HepG2 (cell line): Measurements from ENCODE around the gene NEK5. TPM values are rescaled to one million over a fixed set of nuclear protein-coding genes. Genes with fewer than 3 reads are reported as not detected.

Source experiments
- ATF2 ChIP-seq: sonication (generic); formaldehyde crosslinking; IDR thresholded peaks from 2 replicates; pipeline ENCODE4 v1.4.0; 2020; ENCODE audit warnings: missing genetic modification reagents
- FOXA1 ChIP-seq, 2 experiments: fragments of 450-650 bp in 1 of 2; sonication (generic) in 1 of 2; formaldehyde crosslinking in 1 of 2; IDR thresholded peaks; 2 replicates each; pipeline versions ENCODE4 v1.4.0 to v1.6.1; 2016 to 2020; ENCODE audit warnings: missing genetic modification reagents in 1 of 2
- FOXP4 ChIP-seq: sonication (generic); formaldehyde crosslinking; IDR thresholded peaks from 2 replicates; pipeline ENCODE4 v1.4.0; 2020; ENCODE audit warnings: missing genetic modification reagents
- GMEB2 ChIP-seq: IDR thresholded peaks from 2 replicates; pipeline ENCODE4 v1.6.1; 2016; ENCODE audit warnings: missing biosample characterization, missing genetic modification reagents, low read depth
- PAXIP1 ChIP-seq: sonication (generic); formaldehyde crosslinking; conservative IDR thresholded peaks from 2 replicates; pipeline ENCODE4 v1.4.0; 2020; ENCODE audit warnings: mild to moderate bottlenecking, missing genetic modification reagents, moderate library complexity
- SOX13 ChIP-seq, 3 experiments: fragments of 450-650 bp in 1 of 3; sonication (generic) in 1 of 3; formaldehyde crosslinking in 1 of 3; IDR thresholded peaks in 2 of 3; conservative IDR thresholded peaks in 1 of 3; 2 replicates each; pipeline versions ENCODE4 v1.5.0 to v1.6.1; 2016 to 2020; ENCODE audit warnings: antibody characterized with exemption in 1 of 3, mild to moderate bottlenecking in 1 of 3, missing compliant biosample characterization in 1 of 3, missing genetic modification reagents in 1 of 3, moderate library complexity in 1 of 3
- USF2 ChIP-seq, 2 experiments: sonication (generic) in 1 of 2; formaldehyde crosslinking in 1 of 2; IDR thresholded peaks; 2 replicates each; pipeline versions ENCODE4 v1.5.1 to v1.6.1; 2011 to 2020; ENCODE audit warnings: borderline replicate concordance in 1 of 2, low read depth in 1 of 2, low read length in 1 of 2, mild to moderate bottlenecking in 1 of 2, missing genetic modification reagents in 1 of 2, moderate library complexity in 1 of 2
- ZBTB39 ChIP-seq: sonication (generic); formaldehyde crosslinking; IDR thresholded peaks from 2 replicates; pipeline ENCODE4 v1.5.0; 2020; ENCODE audit warnings: missing genetic modification reagents
- ZNF12 ChIP-seq: sonication (generic); formaldehyde crosslinking; IDR thresholded peaks from 2 replicates; pipeline ENCODE4 v1.5.0; 2020; ENCODE audit warnings: missing genetic modification reagents
- ZNF34 ChIP-seq: sonication (generic); formaldehyde crosslinking; IDR thresholded peaks from 2 replicates; pipeline ENCODE4 v1.4.0; 2020; ENCODE audit warnings: mild to moderate bottlenecking, missing genetic modification reagents, borderline replicate concordance
- ZNF44 ChIP-seq: sonication (generic); formaldehyde crosslinking; IDR thresholded peaks from 2 replicates; pipeline ENCODE4 v1.5.1; 2020; ENCODE audit warnings: mild to moderate bottlenecking, missing genetic modification reagents
- ZNF567 ChIP-seq: sonication (generic); formaldehyde crosslinking; IDR thresholded peaks from 2 replicates; pipeline ENCODE4 v1.8.1; 2023; ENCODE audit warnings: mild to moderate bottlenecking, missing genetic modification reagents, borderline replicate concordance
- ZNF713 ChIP-seq: sonication (generic); formaldehyde crosslinking; IDR thresholded peaks from 2 replicates; pipeline ENCODE4 v1.4.0; 2020; ENCODE audit warnings: mild to moderate bottlenecking, missing genetic modification reagents
- ZNF75D ChIP-seq: sonication (generic); formaldehyde crosslinking; IDR thresholded peaks from 2 replicates; pipeline ENCODE4 v1.8.1; 2023; ENCODE audit warnings: missing genetic modification reagents, mild to moderate bottlenecking, borderline replicate concordance
- polyA plus RNA-seq, 8 experiments: library from polyadenylated mRNA; depleted of rRNA in 3 of 8; stranded (reverse) in 7 of 8; unstranded in 1 of 8; fragments of >200 nt; fragmentation: Illumina TruSeq in 4 of 8; extraction: Trizol in 4 of 8; gene quantifications; 2 replicates each; pipeline versions ENCODE4 v1.2.1 to v1.2.3, GENCODE V29; 2011 to 2016; ENCODE audit warnings: low read depth in 4 of 8, missing spikeins in 1 of 8, mixed read lengths in 1 of 8; ENCODE audit not compliant: insufficient read depth in 1 of 8
- total RNA-seq, 5 experiments: library from RNA; depleted of rRNA; stranded (reverse); fragments of >200 nt; fragmentation: Illumina TruSeq; extraction: Trizol; gene quantifications; 2 replicates each; pipeline ENCODE4 v1.2.3, GENCODE V29; 2016; ENCODE audit warnings: low read depth in 1 of 5

The NEK5 gene
- total and polyA plus RNA-seq, 2 of the 13 experiments (the other 11 are each of a cell fraction or from before 2014, with no cell fraction given): 0.12 to 0.22 TPM

GRCh38 chr13:52104624-52105023 lies 24.2 kb downstream of the NEK5 start (continued):
- TF ChIP-seq PAXIP1 (CRISPR knock-in tag) (peak; percentile 57), ZNF567 (no peak), ZNF75D (no peak), ZBTB39 (CRISPR knock-in tag) (no peak), ZNF34 (no peak), ATF2 (CRISPR knock-in tag) (peak; percentile 54; the same call in 1 of the 2 replicates), FOXP4 (peak; percentile 69), ZNF713 (CRISPR knock-in tag) (no peak), SOX13 (IDR thresholded peaks at IDR 0.05) (no peak), SOX13 (CRISPR knock-in tag; conservative IDR thresholded peaks at IDR 0.05 in 1 of 2, IDR thresholded peaks at IDR 0.05 in 1 of 2) (peak in 1 of 2 experiments; percentile 92; a peak in 2 of 4 replicates), ZNF44 (CRISPR knock-in tag) (no peak), FOXA1 (IDR thresholded peaks at IDR 0.05) (no peak), FOXA1 (CRISPR knock-in tag; IDR thresholded peaks at IDR 0.05) (peak; percentile 19; the same call in 1 of the 2 replicates), USF2 (IDR thresholded peaks at IDR 0.05; ENCODE audit: low read depth, low read length) (no peak), USF2 (CRISPR knock-in tag; IDR thresholded peaks at IDR 0.05; ENCODE audit: borderline replicate concordance) (no peak), GMEB2 (CRISPR knock-in tag) (no peak), ZNF12 (CRISPR knock-in tag) (peak; percentile 62; the same call in 1 of the 2 replicates)
